IMR-90 (cell line): Measurements from ENCODE around the gene JPT1. TPM values are rescaled to one million over a fixed set of nuclear protein-coding genes. Genes with fewer than 3 reads are reported as not detected.

ENCODE experiments used
- ATAC-seq: fragments of 200-7000 bp; cut with Tn5 transposase; 2 replicates; pipeline ENCODE4 v1.9.1; 2020; ENCODE audit warnings: low read depth, mild to moderate bottlenecking, moderate library complexity
- BruUV-seq: library from RNA; stranded (reverse); fragments of 400-500 nt; replicated peaks from 2 replicates; lab custom pipeline; 2021; lab: Mats Ljungman, UMichigan
- CTCF ChIA-PET: fragments of 300-600 bp; formaldehyde crosslinking; extraction: SDS; loops from one replicate; lab custom pipeline; 2021; ENCODE audit warnings: antibody characterized with exemption; lab: Yijun Ruan, JAX
- POLR2A ChIA-PET: fragments of 300-600 bp; sonication (Branson Sonifier 250); formaldehyde crosslinking; loops from one replicate; lab custom pipeline; 2022; ENCODE audit warnings: antibody characterized with exemption; ENCODE audit not compliant: unreplicated experiment; lab: Charles Lee
- DNase-seq: peaks from one replicate; pipeline ENCODE4 v3.0.0; 2013
- H2AFZ ChIP-seq: replicated peaks from 2 replicates; pipeline ENCODE3; 2013; ENCODE audit warnings: low read length, mild to moderate bottlenecking; ENCODE audit not compliant: poor library complexity
- H2AK5ac ChIP-seq: 2 replicates; pipeline ENCODE4 v1.6.1; 2013; ENCODE audit warnings: low read depth, low read length, inconsistent platforms
- H2AK9ac ChIP-seq: replicated peaks from 2 replicates; pipeline ENCODE3; 2013; ENCODE audit warnings: mild to moderate bottlenecking, low read depth, low read length, moderate library complexity; ENCODE audit not compliant: poor library complexity
- H2BK120ac ChIP-seq: 2 replicates; pipeline ENCODE4 v1.6.1; 2013; ENCODE audit warnings: low read depth, low read length, inconsistent platforms
- H2BK15ac ChIP-seq: 3 replicates; pipeline ENCODE4 v1.6.1; 2013; ENCODE audit warnings: low read depth, low read length, inconsistent platforms
- H2BK20ac ChIP-seq: 2 replicates; pipeline ENCODE4 v1.6.1; 2013; ENCODE audit warnings: low read depth, mild to moderate bottlenecking, inconsistent platforms, low read length, moderate library complexity
- H2BK5ac ChIP-seq: 2 replicates; pipeline ENCODE4 v1.6.1; 2013; ENCODE audit warnings: mild to moderate bottlenecking, low read depth, low read length, inconsistent platforms; ENCODE audit not compliant: poor library complexity, severe bottlenecking
- H3K14ac ChIP-seq: replicated peaks from 2 replicates; pipeline ENCODE4 v1.6.1; 2013; ENCODE audit warnings: low read depth, low read length, inconsistent platforms
- H3K18ac ChIP-seq: 2 replicates; pipeline ENCODE4 v1.6.1; 2013; ENCODE audit warnings: low read depth, low read length, control low read depth
- H3K23ac ChIP-seq: 2 replicates; pipeline ENCODE4 v1.6.1; 2013; ENCODE audit warnings: low read depth, low read length, inconsistent platforms
- H3K27ac ChIP-seq: 2 replicates; pipeline ENCODE4 v1.5.1; 2013; ENCODE audit warnings: mild to moderate bottlenecking, control low read depth, low read length; ENCODE audit not compliant: insufficient read depth
- H3K27me3 ChIP-seq: 2 replicates; pipeline ENCODE4 v1.6.1; 2013; ENCODE audit warnings: low read length; ENCODE audit not compliant: control insufficient read depth, insufficient read depth
- H3K36me3 ChIP-seq: 2 replicates; pipeline ENCODE4 v1.6.1; 2013; ENCODE audit warnings: low read length, mixed read lengths; ENCODE audit not compliant: control insufficient read depth, insufficient read depth
- H3K4ac ChIP-seq: 2 replicates; pipeline ENCODE4 v1.6.1; 2013; ENCODE audit warnings: low read depth, low read length, inconsistent platforms
- H3K4me1 ChIP-seq: 2 replicates; pipeline ENCODE4 v1.6.1; 2013; ENCODE audit warnings: low read length, mixed read lengths; ENCODE audit not compliant: control insufficient read depth, insufficient read depth
- H3K4me2 ChIP-seq: 2 replicates; pipeline ENCODE4 v1.6.1; 2013; ENCODE audit warnings: low read depth, mild to moderate bottlenecking, control low read depth, low read length, moderate library complexity
- H3K4me3 ChIP-seq: 2 replicates; pipeline ENCODE4 v1.5.1; 2013; ENCODE audit warnings: low read depth, mild to moderate bottlenecking, control low read depth, low read length, moderate library complexity; ENCODE audit not compliant: insufficient read depth
- H3K56ac ChIP-seq: 2 replicates; pipeline ENCODE4 v1.6.1; 2013; ENCODE audit warnings: low read length, inconsistent platforms; ENCODE audit not compliant: insufficient read depth; ENCODE audit errors: extremely low read depth
- H3K79me1 ChIP-seq, 2 experiments: 2 replicates each; pipeline ENCODE4 v1.6.1; 2013; ENCODE audit warnings: low read length in 2 of 2, inconsistent platforms in 1 of 2, low read depth in 1 of 2
- H3K9ac ChIP-seq: 2 replicates; pipeline ENCODE4 v1.6.1; 2013; ENCODE audit warnings: low read depth, low read length, control low read depth
- H3K9me1 ChIP-seq: 2 replicates; pipeline ENCODE4 v1.6.1; 2013; ENCODE audit warnings: low read length, inconsistent platforms; ENCODE audit not compliant: insufficient read depth
- H3K9me3 ChIP-seq: 2 replicates; pipeline ENCODE4 v1.6.1; 2013; ENCODE audit warnings: low read length; ENCODE audit not compliant: control insufficient read depth, insufficient read depth
- H4K20me1 ChIP-seq: 2 replicates; pipeline ENCODE4 v1.6.1; 2013; ENCODE audit warnings: low read length, inconsistent platforms; ENCODE audit not compliant: insufficient read depth
- H4K5ac ChIP-seq: 2 replicates; pipeline ENCODE4 v1.6.1; 2013; ENCODE audit warnings: mild to moderate bottlenecking, low read depth, low read length, control low read depth
- H4K8ac ChIP-seq, 2 experiments: 2 replicates each; pipeline ENCODE4 v1.6.1; 2013; ENCODE audit warnings: low read depth in 2 of 2, low read length in 2 of 2, control low read depth in 1 of 2, inconsistent platforms in 1 of 2
- H4K91ac ChIP-seq: 2 replicates; pipeline ENCODE4 v1.6.1; 2013; ENCODE audit warnings: low read depth, low read length, inconsistent platforms; ENCODE audit not compliant: insufficient read depth
- BHLHE40 ChIP-seq: fragments of 150-350 bp; IDR thresholded peaks from 2 replicates; pipeline ENCODE4 v1.6.1; 2016; ENCODE audit warnings: mild to moderate bottlenecking, low read depth, low read length
- CEBPB ChIP-seq: IDR thresholded peaks from 2 replicates; pipeline ENCODE4 v1.6.1; 2012; ENCODE audit warnings: low read depth, low read length, improper control_type of control experiment
- CHD1 ChIP-seq: IDR thresholded peaks from 2 replicates; pipeline ENCODE4 v1.6.1; 2012; ENCODE audit warnings: low read depth, low read length, improper control_type of control experiment
- CTCF ChIP-seq: conservative IDR thresholded peaks from 2 replicates; pipeline ENCODE4 v1.5.1; 2012; ENCODE audit warnings: mild to moderate bottlenecking, low read depth, low read length, improper control_type of control experiment
- ELK1 ChIP-seq: fragments of 150-350 bp; IDR thresholded peaks from 2 replicates; pipeline ENCODE4 v1.6.1; 2016; ENCODE audit warnings: low read depth, mild to moderate bottlenecking, low read length, moderate library complexity, borderline replicate concordance
- FOS ChIP-seq: fragments of 150-350 bp; IDR thresholded peaks from 2 replicates; pipeline ENCODE4 v1.6.1; 2016; ENCODE audit warnings: low read depth, low read length
- MAFK ChIP-seq: IDR thresholded peaks from 2 replicates; pipeline ENCODE4 v1.6.1; 2012; ENCODE audit warnings: low read depth, low read length, improper control_type of control experiment
- MAZ ChIP-seq: IDR thresholded peaks from 2 replicates; pipeline ENCODE4 v1.6.1; 2012; ENCODE audit warnings: low read depth, mild to moderate bottlenecking, low read length, improper control_type of control experiment, moderate library complexity, borderline replicate concordance
- MXI1 ChIP-seq: IDR thresholded peaks from 2 replicates; pipeline ENCODE4 v1.6.1; 2012; ENCODE audit warnings: low read depth, mild to moderate bottlenecking, low read length, moderate library complexity, borderline replicate concordance
- NFE2L2 ChIP-seq: fragments of 150-350 bp; IDR thresholded peaks from 2 replicates; pipeline ENCODE4 v1.6.1; 2016; ENCODE audit warnings: low read depth, mild to moderate bottlenecking, low read length
- POLR2A ChIP-seq: IDR thresholded peaks from 2 replicates; pipeline ENCODE4 v1.6.1; 2012; ENCODE audit warnings: mild to moderate bottlenecking, low read depth, low read length
- RAD21 ChIP-seq: IDR thresholded peaks from 2 replicates; pipeline ENCODE4 v1.6.1; 2012; ENCODE audit warnings: low read length, improper control_type of control experiment
- SMC3 ChIP-seq: fragments of 150-350 bp; IDR thresholded peaks from 2 replicates; pipeline ENCODE4 v1.6.1; 2016; ENCODE audit warnings: low read depth, mild to moderate bottlenecking, antibody characterized with exemption, low read length, moderate library complexity
- USF2 ChIP-seq: fragments of 150-350 bp; IDR thresholded peaks from 2 replicates; pipeline ENCODE4 v1.6.1; 2017; ENCODE audit warnings: mild to moderate bottlenecking, antibody characterized with exemption, low read length, low read depth
- WGBS, 2 experiments: methylation state at CpG; one replicate each; pipeline versions ENCODE4 v1.1.5 to v1.1.7; 2013; ENCODE audit warnings: missing lambda C conversion rate in 2 of 2; ENCODE audit not compliant: insufficient read length in 1 of 2; ENCODE audit errors: extremely low coverage in 2 of 2; 5-methylcytosine and 5-hydroxymethylcytosine counted together
- dilution Hi-C: fragments of 300-500 bp; cut with HindIII; formaldehyde crosslinking; loops from one replicate; pipeline ENCODE4 v1.14.3; 2018; ENCODE audit warnings: low sequenced_read_pairs; ENCODE audit not compliant: unreplicated experiment
- in situ Hi-C: fragments of 300-500 bp; cut with MboI; formaldehyde crosslinking; loops from 3 replicates; pipeline ENCODE4 v1.14.3; 2019; ENCODE audit warnings: low sequenced_read_pairs, inconsistent platforms, mixed read lengths
- intact Hi-C: fragments of 100-400 bp; cut with micrococcal nuclease; formaldehyde crosslinking; loops from 2 replicates; pipeline ENCODE4 v1.10.0; 2022
- polyA plus RNA-seq, 3 experiments: library from polyadenylated mRNA; depleted of rRNA; stranded (reverse); fragments of >200 nt; gene quantifications; 2 replicates each; pipeline ENCODE4 v1.2.3, GENCODE V29; 2012; ENCODE audit warnings: low replicate concordance in 1 of 3
- total RNA-seq: library from RNA; depleted of rRNA; stranded (reverse); fragments of >200 nt; gene quantifications from 2 replicates; pipeline ENCODE4 v1.2.3, GENCODE V29; 2012

Gene JPT1
- total and polyA plus RNA-seq, 2 of the 4 experiments (the other 2 are of a cell fraction), result 118 to 272 TPM

GRCh38 chr17:75138519-75138918 is 15.8 kb downstream of the JPT1 start:
- ATAC-seq, result peak; percentile 78
- no peak overlapping the region for H3K18ac ChIP-seq

More at GRCh38 chr17:75138519-75138918, 15.8 kb downstream of the JPT1 start:
- Histone ChIP-seq H2BK20ac (no peak overlapping the region), H2AK5ac (no peak overlapping the region), H3K27me3 (no peaks in the 10 kb centered on the region), H4K5ac (no peak overlapping the region), H2BK120ac (no peak overlapping the region), H3K27ac (no peak overlapping the region), H4K91ac (no peak overlapping the region), H4K20me1 (no peaks in the 10 kb centered on the region), H3K4ac (no peak overlapping the region), H3K56ac (no peak overlapping the region), H3K9me1 (no peaks in the 10 kb centered on the region), H3K4me2 (no peak overlapping the region), H3K4me3 (no peak overlapping the region), H3K4me1 (0 out of 2 replicates have a peak, but pooled peaks cover 3% of the 10 kb centered on the region), H3K36me3 (peaks cover 28% of the 10 kb centered on the region), H3K14ac (no peak overlapping the region), H2AK9ac (no peak overlapping the region), H3K9me3 (no peaks in the 10 kb centered on the region), H2AFZ (no peak overlapping the region), H3K79me1 (peaks cover 32 to 55% of the 10 kb centered on the region in 2 experiments), H2BK15ac (no peak overlapping the region), H2BK5ac (peak overlapping the region; percentile 24), H4K8ac (no peak overlapping the region), H3K9ac (no peak overlapping the region), H3K23ac (no peak overlapping the region)
- TF ChIP-seq MAFK (no peak), RAD21 (no peak), CEBPB (no peak), BHLHE40 (no peak), MXI1 (no peak), FOS (no peak), USF2 (no peak), ELK1 (no peak), CHD1 (no peak), MAZ (no peak), SMC3 (no peak), NFE2L2 (no peak), POLR2A (no peak), CTCF (no peak)
- intact Hi-C loops, result loop anchor here (2.0 kb wide), 1 partner anchor 14 kb away; no protein-coding TSS in a partner anchor
- in situ Hi-C loops, result no loop called here
- POLR2A ChIA-PET, result no interaction called here
- CTCF ChIA-PET, result no interaction called here
- no TSS peak for BruUV-seq
- WGBS, 2 experiments, result no CpG with 5 or more reads among the region's 5 CpGs
- dilution Hi-C loops, result no loop called here
- DNase-seq, result peak; percentile 37
